ENCODE data around the gene EIF2A.

DNA sequence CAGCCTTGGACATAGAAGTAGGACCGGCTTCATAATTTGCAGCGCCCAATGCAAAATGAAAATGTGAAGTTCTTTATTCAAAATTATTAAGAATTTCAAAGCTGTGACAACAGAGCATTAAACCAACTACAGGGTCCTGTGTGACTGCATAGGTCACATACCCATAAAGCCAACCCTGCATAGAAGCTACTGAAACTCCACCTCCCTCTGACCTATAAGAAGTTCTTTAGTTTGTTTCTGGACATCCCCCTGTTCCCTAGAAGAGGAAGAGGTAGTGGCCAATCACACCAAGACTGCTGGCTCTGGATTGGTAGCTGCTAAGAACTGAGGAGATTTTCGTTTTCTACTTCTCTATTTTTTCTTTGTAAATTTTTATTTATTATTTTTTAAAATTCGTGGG is 47.6 kb downstream of the EIF2A start:
- TF ChIP-seq, protein P1, sequence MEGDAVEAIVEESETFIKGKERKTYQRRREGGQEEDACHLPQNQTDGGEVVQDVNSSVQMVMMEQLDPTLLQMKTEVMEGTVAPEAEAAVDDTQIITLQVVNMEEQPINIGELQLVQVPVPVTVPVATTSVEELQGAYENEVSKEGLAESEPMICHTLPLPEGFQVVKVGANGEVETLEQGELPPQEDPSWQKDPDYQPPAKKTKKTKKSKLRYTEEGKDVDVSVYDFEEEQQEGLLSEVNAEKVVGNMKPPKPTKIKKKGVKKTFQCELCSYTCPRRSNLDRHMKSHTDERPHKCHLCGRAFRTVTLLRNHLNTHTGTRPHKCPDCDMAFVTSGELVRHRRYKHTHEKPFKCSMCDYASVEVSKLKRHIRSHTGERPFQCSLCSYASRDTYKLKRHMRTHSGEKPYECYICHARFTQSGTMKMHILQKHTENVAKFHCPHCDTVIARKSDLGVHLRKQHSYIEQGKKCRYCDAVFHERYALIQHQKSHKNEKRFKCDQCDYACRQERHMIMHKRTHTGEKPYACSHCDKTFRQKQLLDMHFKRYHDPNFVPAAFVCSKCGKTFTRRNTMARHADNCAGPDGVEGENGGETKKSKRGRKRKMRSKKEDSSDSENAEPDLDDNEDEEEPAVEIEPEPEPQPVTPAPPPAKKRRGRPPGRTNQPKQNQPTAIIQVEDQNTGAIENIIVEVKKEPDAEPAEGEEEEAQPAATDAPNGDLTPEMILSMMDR (IDR thresholded peaks at IDR 0.05), result no peak
- TF ChIP-seq POLR2AphosphoS5 (IDR thresholded peaks at IDR 0.05; ENCODE audit: low read depth, low read length) (no peak), RCOR1 (IDR thresholded peaks at IDR 0.05; ENCODE audit: low read length) (no peak), TAF1 (IDR thresholded peaks at IDR 0.05; ENCODE audit: borderline replicate concordance, low read depth, low read length) (no peak), FOXM1 (IDR thresholded peaks at IDR 0.05; ENCODE audit: low read depth) (no peak), GABPA (IDR thresholded peaks at IDR 0.05; ENCODE audit: low read depth) (no peak), JUND (IDR thresholded peaks at IDR 0.05) (no peak), RAD21 (IDR thresholded peaks at IDR 0.05; ENCODE audit: low read length) (no peak)
- TF ChIP-seq, protein P2, sequence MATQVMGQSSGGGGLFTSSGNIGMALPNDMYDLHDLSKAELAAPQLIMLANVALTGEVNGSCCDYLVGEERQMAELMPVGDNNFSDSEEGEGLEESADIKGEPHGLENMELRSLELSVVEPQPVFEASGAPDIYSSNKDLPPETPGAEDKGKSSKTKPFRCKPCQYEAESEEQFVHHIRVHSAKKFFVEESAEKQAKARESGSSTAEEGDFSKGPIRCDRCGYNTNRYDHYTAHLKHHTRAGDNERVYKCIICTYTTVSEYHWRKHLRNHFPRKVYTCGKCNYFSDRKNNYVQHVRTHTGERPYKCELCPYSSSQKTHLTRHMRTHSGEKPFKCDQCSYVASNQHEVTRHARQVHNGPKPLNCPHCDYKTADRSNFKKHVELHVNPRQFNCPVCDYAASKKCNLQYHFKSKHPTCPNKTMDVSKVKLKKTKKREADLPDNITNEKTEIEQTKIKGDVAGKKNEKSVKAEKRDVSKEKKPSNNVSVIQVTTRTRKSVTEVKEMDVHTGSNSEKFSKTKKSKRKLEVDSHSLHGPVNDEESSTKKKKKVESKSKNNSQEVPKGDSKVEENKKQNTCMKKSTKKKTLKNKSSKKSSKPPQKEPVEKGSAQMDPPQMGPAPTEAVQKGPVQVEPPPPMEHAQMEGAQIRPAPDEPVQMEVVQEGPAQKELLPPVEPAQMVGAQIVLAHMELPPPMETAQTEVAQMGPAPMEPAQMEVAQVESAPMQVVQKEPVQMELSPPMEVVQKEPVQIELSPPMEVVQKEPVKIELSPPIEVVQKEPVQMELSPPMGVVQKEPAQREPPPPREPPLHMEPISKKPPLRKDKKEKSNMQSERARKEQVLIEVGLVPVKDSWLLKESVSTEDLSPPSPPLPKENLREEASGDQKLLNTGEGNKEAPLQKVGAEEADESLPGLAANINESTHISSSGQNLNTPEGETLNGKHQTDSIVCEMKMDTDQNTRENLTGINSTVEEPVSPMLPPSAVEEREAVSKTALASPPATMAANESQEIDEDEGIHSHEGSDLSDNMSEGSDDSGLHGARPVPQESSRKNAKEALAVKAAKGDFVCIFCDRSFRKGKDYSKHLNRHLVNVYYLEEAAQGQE (IDR thresholded peaks at IDR 0.05; ENCODE audit: low read depth, low read length), result no peak
- TF ChIP-seq, protein P3, sequence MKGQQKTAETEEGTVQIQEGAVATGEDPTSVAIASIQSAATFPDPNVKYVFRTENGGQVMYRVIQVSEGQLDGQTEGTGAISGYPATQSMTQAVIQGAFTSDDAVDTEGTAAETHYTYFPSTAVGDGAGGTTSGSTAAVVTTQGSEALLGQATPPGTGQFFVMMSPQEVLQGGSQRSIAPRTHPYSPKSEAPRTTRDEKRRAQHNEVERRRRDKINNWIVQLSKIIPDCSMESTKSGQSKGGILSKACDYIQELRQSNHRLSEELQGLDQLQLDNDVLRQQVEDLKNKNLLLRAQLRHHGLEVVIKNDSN (IDR thresholded peaks at IDR 0.05; ENCODE audit: borderline replicate concordance, low read depth), result no peak
- TF ChIP-seq, protein P4, sequence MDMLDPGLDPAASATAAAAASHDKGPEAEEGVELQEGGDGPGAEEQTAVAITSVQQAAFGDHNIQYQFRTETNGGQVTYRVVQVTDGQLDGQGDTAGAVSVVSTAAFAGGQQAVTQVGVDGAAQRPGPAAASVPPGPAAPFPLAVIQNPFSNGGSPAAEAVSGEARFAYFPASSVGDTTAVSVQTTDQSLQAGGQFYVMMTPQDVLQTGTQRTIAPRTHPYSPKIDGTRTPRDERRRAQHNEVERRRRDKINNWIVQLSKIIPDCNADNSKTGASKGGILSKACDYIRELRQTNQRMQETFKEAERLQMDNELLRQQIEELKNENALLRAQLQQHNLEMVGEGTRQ (IDR thresholded peaks at IDR 0.05; ENCODE audit: borderline replicate concordance, low read depth, low read length), result no peak
- TF ChIP-seq, protein P5, sequence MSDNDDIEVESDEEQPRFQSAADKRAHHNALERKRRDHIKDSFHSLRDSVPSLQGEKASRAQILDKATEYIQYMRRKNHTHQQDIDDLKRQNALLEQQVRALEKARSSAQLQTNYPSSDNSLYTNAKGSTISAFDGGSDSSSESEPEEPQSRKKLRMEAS (IDR thresholded peaks at IDR 0.05; ENCODE audit: low read depth), result no peak

Data from SK-N-SH (cell line).